Cardiac fibroblast (primary cell): Measurements from ENCODE around the gene NAT8L.

Source experiments
- DNase-seq, 2 donors: peaks; one replicate each; pipeline versions ENCODE4 v3.0.0 to v3.0.0-alpha.2; 2010; ENCODE audit warnings: low read depth in 2 of 2
- H3K4me3 ChIP-seq, 2 donors: replicated peaks in 1 of 2; 1 replicate in 1 of 2; 2 replicates in 1 of 2; pipeline ENCODE4 v1.5.1; 2011; ENCODE audit warnings: low read depth in 2 of 2, low read length in 2 of 2, mild to moderate bottlenecking in 2 of 2, moderate library complexity in 1 of 2
- TF ChIP-seq, protein P1 (sequence below): IDR thresholded peaks from one replicate; pipeline ENCODE4 v1.5.1; 2011; ENCODE audit warnings: low read depth, mild to moderate bottlenecking, low read length, inconsistent platforms

The NAT8L gene

DNA sequence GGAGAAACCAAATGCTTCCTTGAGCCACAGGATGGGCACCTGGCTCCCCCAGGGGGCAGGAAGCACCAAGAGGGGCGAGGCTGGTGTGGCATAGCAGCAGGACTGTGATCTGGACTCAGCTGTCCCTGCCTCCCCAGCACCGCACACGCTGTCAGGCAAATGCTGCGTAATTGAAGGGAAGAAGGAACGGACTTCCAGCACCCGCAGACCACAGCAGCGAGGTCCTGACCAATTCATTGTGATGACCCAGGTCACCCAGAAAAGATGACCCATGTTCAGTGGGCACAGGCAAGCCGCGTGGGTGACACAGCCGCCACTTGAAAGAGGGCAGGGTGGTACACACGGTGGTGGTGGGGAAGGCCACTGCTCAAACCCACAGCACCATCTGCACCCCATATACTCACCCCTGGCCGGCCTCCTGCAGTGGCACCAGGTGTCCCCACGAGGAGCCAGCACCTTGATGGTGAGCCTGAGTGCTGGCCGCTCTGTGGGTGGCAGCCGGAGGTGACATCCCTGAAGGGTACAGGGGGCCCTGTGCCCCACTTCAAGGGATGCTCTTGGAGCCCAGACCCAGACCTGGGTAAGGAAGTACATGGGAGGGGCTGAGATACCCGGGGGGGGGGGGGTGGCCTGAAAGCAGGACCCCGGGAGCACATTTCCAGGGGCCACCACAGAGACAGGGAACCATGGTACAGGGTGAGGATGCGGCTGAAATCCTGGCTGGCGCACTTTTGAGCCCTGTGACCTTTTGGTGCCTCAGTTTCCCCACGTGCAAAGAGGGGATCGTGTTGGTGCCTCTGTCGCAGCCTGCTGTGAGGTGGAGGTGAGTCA lies 11.5 kb downstream of the NAT8L start:
- TF ChIP-seq, protein P1, sequence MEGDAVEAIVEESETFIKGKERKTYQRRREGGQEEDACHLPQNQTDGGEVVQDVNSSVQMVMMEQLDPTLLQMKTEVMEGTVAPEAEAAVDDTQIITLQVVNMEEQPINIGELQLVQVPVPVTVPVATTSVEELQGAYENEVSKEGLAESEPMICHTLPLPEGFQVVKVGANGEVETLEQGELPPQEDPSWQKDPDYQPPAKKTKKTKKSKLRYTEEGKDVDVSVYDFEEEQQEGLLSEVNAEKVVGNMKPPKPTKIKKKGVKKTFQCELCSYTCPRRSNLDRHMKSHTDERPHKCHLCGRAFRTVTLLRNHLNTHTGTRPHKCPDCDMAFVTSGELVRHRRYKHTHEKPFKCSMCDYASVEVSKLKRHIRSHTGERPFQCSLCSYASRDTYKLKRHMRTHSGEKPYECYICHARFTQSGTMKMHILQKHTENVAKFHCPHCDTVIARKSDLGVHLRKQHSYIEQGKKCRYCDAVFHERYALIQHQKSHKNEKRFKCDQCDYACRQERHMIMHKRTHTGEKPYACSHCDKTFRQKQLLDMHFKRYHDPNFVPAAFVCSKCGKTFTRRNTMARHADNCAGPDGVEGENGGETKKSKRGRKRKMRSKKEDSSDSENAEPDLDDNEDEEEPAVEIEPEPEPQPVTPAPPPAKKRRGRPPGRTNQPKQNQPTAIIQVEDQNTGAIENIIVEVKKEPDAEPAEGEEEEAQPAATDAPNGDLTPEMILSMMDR, result no peak
- no peak overlapping the region for H3K4me3 ChIP-seq
- DNase-seq, result no peak

DNA sequence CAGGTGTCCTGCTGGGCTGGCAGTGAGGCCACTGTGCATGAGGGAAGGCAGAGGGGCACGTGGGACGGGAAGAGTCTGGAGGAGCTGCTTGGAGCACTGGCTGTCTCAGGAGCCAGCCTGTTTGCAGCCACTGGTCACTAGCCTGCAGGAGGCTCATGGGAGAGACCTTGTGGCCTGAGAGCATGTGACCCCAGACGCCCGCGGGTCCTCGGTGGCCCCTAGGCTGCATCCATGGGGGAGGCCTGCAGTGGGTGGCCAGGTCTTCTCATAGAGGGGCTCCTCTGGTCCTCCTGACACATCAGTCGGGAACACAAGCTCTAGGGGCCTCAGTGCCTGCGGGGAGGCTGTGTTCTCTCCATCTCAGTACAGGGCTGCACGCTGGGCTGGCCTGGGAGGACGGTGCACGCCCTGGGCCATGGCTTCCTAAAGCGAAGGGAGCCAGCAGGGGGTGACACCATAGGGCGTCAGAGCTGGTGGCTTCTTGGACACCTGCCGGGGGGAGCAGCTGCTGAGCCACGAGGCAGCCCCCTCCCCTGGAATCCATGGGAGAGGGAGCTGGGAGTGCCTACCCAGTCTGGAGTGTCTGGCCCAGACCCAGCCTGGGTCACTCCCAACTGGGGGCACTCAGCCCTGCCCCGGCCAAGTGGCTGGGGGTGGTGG lies 12.3 kb downstream of the NAT8L start:
- TF ChIP-seq, protein P1, result no peak
- DNase-seq, result no peak
- H3K4me3 ChIP-seq, result no peak overlapping the region

DNA sequence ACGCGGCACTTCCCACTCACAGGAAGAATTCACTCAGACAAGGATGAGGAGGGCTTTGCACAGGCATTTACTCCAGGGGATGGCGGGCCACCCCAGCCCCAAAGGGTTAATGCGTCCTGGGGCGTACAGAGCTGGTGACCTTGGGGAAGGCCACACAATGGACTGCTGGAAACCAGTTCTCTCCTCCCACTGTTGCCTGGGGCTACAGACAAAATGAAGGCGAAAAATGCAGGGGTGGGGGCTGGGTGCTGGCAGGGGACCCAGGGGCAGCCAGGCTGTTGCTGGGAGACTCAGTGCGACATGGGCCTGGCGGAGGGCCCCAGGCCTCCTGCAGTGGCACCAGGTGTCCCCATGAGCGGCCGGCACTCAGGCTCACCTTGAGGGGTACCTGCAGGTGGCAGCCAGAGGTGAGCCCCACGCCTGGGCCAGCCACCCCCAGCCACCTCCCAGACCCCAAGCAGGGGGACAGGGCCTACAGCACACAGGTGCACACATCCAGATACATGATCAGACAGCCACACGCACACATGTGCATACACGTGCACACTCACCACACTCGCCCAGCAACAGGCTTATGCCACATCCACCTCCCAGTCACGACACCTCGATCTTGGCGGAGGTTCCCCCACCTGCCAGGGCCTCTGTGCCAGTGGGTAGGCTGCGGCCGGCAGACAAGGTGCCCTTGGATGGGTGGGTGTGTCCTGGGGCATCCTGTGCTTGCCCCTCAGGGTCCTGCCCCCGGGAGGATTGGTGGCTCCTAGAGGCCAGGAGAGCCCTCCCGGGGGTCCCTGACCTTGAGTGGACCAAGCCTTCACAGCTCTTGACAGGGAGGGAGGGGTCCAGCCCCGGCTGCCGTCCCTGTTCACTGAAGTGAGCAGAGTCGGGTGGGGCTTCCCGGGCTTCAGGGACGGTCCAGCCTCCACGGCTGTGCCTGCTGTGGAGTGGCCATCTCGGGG lies 13.1 kb downstream of the NAT8L start:
- no peak overlapping the region for H3K4me3 ChIP-seq
- TF ChIP-seq, protein P1, result no peak
- no peak for DNase-seq

DNA sequence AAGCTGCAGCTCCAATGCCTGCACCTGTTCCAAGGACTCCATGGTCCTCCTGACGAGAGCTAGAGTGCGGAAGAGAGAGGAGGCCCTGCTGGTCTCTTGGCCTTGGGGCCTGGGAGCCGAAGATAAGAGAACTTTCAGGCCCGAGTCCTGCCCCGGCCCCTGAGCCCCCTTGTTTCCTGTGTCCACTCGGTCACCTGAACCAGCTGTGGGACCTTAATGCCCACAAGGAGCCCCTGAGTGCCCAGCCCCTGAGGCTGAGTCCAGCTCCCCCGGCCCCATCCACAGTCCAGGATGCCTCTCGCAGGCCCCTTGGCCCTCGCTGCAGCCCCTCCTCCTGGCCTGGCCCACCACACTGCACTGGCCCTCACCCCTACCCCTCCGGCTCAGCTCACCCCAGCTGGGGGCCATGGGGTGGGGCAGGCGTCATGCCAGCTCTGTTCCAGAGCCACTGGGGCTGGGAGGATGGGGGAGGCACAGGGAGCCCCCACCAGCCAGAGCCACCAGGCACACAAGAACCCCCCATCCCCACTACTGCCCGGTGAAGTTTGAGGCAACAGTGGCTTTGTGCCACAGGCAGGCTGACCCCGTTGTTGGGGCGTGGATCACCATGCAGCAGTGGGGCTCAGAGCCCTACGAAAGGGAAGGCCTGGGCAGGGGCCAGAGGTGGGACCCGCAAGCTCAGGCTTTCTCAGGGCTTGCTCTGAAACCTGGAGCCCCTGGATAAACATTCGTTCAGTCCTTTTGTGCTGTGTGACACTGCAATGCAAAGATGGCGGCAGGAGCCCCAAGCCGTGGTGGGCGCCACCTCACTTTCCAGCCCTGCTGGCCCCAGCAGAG lies 14.1 kb downstream of the NAT8L start:
- no peak overlapping the region for H3K4me3 ChIP-seq
- TF ChIP-seq, protein P1, result no peak
- DNase-seq, result no peak

DNA sequence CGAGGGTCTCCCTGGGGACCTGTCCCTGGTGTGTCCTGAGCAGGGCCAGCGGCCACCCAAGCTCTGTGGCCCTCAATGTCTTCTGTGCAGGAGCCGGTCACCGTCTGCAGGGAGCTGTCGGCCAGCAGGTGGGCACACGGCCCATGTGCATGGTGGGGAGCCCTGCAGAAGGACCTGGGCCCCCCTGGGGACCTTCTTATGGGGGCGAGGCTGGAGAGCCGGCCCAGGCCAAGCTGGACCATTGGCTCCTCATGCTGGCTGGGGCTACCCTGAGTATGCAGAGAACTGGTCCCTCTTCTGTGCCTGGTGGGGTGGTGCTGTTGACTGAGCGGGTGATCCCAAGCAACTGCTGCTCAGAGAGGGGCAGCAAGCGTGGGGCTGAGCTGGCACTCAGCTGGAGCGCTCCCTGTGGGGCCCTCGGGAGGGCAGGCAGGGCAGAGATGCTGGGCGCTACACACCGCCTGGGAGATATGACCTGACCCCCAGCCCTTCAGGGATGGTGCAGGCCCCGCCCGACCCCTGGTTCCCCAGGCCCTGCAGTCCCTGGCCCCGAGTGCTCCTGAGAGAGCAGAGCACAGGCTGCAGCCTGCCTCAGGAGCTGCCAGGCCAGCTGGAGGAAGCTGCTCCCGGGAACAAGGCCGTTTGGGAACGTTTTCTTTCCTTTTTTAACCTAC lies 14.8 kb downstream of the NAT8L start:
- TF ChIP-seq, protein P1, result no peak
- no peak overlapping the region for H3K4me3 ChIP-seq
- DNase-seq, result no peak
